Stomach (tissue), 4 donors: ENCODE measurements around the gene GDI2.

ENCODE experiments used
- CTCF ChIP-seq, 7 experiments: fragments of 450-650 bp in 4 of 7; fragments of 200-600 bp in 3 of 7; sonication (generic) in 3 of 7; IDR thresholded peaks; one replicate each; pipeline ENCODE4 v1.5.1; 2016 to 2019; ENCODE audit warnings: antibody characterized with exemption in 7 of 7, control low read depth in 2 of 7, mild to moderate bottlenecking in 1 of 7
- EP300 ChIP-seq: sonication (generic); formaldehyde crosslinking; IDR thresholded peaks from one replicate; pipeline ENCODE4 v1.6.1; 2017; ENCODE audit warnings: antibody characterized with exemption
- POLR2A ChIP-seq, 4 donors: fragments of 450-650 bp; IDR thresholded peaks; one replicate each; pipeline ENCODE4 v1.6.1; 2016; ENCODE audit warnings: antibody characterized with exemption in 4 of 4, control low read depth in 2 of 4, mild to moderate bottlenecking in 1 of 4, moderate library complexity in 1 of 4
- POLR2AphosphoS5 ChIP-seq, 3 donors: sonication (generic); formaldehyde crosslinking; IDR thresholded peaks; one replicate each; pipeline ENCODE4 v1.6.1; 2016; ENCODE audit warnings: antibody characterized with exemption in 3 of 3

GRCh38 chr10:5858811-5859210 lies 45.6 kb upstream of the GDI2 start:
- TF ChIP-seq CTCF (IDR thresholded peaks at IDR 0.05) (no peak), POLR2A (IDR thresholded peaks at IDR 0.05) (no peak), POLR2AphosphoS5 (IDR thresholded peaks at IDR 0.05) (no peak), EP300 (no peak)
